IPS DF 19.7 (cell line): ENCODE results near the gene REC8.

Experiments used
- DNase-seq: peaks from one replicate; pipeline ENCODE4 v3.0.0-alpha.2; 2013; ENCODE audit warnings: low read depth, low spot score

REC8 gene

DNA sequence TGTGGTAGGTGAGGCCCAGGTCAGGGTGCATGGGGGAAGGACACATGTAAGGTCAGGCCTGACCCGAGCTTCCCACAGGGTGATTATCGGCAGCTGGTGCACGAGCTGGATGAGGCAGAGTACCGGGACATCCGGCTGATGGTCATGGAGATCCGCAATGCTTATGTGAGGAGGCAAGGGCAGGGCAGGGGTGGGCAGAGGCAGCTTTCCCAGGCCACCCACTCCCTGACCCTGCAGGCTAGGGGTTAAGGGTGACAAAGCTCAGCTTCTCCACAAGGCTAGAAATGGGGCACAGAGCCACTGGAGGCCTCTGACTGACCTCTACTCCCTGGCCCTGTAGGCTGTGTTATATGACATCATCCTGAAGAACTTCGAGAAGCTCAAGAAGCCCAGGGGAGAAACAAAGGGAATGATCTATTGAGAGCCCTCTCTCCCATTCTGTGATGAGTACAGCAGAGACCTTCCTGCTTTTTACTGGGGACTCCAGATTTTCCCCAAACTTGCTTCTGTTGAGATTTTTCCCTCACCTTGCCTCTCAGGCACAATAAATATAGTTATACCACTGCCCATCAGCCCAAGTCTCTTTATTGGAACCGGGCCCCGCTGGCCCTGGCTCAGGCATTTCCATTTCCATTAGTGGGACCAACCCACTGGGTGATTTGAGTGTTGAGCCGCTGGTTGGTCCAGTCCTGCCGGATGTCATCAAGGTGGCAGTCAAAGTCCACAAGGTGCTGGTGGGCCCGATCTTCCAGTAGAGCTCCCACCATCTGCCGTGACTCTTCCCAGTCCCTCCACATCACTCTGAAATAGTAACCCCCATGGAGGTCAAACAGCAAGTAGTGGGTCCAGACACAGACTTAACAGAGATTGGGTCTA is 33.2 kb upstream of the REC8 start:
- no peak for DNase-seq

DNA sequence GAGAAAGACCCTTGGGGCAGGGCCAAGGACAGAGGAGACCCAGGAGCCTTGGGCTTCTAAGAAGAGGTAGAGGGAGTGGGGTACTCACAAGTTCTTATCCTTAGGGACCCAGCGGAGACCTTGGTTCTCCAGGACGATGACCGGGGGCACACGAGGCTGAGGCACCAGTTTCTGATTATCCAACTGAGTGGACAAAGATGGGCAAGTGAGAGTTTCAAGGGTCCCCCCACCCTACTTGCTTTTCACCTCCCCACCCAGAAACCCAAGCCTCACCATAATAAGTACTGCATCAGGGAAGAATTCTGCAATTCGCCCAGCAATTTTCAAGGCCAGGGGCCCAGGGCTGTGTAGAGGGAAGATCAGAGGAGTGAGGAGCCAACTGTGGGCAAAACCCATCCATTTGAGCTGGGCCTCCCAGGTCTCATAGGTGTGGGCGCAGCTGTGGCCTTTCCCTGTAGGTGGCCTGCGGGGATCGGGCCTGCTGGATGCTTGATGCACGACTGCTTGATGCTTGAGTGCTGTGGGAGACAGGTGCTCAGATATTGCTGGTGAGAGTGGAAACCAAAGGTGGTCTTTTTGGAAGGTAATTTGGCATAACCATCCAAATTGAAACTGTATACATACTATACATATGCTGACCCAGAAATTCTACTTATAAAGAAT is 32.5 kb upstream of the REC8 start:
- DNase-seq = no peak

DNA sequence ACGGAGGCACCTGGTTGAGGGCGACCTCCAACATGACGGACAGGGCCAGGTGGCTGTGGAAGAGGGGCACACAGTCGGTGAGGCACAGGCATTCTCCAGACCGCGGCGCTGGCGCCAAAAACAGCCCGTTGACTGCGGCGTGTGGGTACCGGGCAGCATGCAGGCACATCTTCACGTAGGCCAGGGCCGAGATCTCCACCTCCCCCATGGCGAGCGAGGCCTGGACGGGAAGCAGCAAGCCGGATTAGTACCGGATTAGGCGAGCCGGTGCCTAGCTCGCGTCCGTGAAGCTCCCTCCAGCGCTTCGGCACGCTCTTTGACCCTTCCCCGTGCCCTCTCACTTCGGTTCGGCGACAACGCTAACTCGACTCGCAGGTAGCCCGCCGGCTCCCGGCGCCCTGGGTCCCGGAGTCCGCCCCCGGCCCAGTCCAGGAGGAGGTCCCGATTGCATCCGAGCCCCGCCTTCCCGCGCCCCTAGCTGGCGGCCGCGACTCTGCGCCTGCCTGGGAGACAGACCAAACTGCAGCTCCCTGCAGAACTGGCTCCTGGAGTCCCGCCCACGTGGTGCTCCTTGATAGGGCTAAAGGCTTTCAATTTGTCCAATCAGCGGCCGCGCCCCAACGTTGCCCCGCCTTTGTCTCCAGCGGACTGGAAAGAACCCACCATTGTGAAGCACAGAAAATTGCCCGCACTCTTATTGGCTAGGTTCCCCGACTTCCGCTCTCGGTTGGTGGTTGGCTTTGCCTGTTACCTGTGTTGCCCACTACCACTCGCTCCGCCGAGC is 30.6 kb upstream of the REC8 start, which contains the start of gene EMC9:
EMC9 (minus strand) TSS at position 495 of the 784 bp plus-strand sequence; CDS start at position 208, 287 bp downstream.
- peak; percentile 98 for DNase-seq

GRCh38 chr14:24143511-24143910 is 28.4 kb upstream of the REC8 start:
- no peak for DNase-seq

DNA sequence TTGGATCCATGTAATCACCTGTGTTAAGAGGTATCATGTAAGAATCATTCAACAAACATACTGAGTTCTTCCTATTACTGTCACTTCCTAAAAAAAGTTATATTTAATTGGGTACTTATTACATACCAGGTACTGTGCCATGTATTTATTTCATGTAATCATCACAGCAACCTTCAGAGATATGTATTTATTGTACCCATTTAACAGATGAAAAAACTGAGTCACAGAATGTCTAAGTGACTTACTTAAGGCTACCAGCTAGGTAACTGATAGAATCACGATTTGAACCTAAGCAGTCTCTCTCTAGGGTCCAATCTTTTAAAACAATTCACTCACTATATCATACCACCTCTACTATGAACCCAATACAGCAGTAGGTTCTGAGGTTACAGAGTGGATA is 27.4 kb upstream of the REC8 start:
- DNase-seq = no peak

- DNase-seq = no peak
These were observed 26.7 kb upstream of the REC8 start for GRCh38 chr14:24145219-24145618.

DNA sequence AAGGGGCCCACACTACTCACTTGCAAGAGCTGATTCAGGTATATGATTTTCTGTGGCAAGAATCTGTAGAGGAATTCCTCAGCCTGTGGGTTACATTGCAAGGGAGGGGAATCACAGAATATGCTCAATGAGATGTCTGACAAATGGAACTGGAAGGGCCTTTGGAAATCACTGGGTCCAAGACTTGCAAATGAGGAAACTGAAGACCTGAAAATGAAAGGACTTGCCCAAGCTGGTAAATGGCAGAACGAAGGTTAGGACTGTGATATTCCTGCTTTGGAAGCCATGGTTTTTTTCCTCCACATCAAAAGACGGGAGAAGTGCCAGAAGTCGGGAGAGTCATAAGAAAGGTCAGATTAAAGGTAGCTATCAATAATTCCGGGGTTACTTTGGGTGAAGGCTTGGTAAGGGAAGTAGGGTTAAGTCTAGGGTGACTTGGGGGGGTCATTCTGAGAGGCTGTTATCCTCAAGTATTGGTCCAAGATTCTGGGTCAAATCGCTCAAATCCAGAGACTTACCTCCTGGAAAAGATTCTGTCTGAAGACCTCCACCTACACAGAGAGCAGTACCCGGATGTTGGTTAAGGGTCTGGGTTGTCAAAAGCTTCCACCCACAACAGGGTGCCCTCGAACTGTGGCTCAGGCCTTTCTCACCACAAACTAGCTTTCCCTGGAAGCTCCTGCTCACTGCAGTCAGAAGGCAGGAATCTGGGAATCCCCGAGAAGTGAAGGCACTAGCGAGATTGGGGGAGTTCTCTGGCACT is 26.0 kb upstream of the REC8 start:
- DNase-seq = no peak

GRCh38 chr14:24146453-24146977 is 25.4 kb upstream of the REC8 start, which contains the start of gene PSME2:
TSS of gene PSME2 (minus strand) at chr14:24146610. CDS start at chr14:24146581, 29 bp downstream.
- DNase-seq = peak; percentile 88

GRCh38 chr14:24146978-24147760 is 24.7 kb upstream of the REC8 start, which contains the start of gene RNF31:
TSS of gene RNF31 (plus strand) at chr14:24147498. CDS start at chr14:24147699, 201 bp downstream.
- DNase-seq = peak; percentile 89

GRCh38 chr14:24147761-24148428 is 24.0 kb upstream of the REC8 start:
- DNase-seq = no peak

DNA sequence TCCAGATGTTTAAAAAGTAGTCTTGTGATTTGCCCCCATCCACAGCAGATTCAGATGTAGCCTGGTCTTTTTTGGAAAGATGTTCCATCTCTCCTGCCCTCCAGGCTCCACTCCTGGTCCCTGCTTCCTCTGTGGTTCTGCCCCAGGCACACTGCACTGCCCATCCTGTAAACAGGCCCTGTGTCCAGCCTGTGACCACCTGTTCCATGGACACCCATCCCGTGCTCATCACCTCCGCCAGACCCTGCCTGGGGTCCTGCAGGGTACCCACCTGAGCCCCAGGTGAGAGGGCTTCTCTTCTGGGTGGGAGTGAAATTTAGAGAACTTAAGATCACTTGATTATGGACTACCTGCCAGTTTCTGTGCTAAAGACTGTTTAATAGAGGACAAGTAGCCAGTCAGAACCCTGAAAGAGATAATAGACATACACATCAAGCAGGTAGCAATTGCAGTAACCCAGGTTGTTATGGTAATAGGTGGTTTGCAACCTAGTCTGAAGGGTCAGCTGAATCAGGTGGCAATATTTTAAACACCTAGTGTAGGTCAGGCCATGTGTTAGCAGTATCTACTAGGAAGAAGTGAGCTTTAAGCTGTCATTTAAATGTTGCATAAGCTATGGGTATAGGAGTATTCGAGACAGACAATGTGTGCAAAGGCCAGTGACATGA is 22.4 kb upstream of the REC8 start:
- DNase-seq = no peak

DNA sequence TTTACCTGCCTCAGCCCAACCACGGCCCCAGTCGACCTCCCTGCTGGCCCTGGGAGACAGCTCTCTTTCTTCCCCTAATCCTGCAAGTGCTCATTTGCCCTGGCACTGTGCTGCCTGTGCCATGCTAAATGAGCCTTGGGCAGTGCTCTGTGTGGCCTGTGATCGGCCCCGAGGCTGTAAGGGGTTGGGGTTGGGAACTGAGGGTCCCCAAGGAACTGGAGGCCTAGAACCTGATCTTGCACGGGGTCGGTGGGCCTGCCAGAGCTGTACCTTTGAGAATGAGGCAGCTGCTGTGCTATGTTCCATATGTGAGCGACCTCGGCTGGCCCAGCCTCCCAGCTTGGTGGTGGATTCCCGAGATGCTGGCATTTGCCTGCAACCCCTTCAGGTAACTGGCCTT is 21.8 kb upstream of the REC8 start:
- DNase-seq = no peak

DNA sequence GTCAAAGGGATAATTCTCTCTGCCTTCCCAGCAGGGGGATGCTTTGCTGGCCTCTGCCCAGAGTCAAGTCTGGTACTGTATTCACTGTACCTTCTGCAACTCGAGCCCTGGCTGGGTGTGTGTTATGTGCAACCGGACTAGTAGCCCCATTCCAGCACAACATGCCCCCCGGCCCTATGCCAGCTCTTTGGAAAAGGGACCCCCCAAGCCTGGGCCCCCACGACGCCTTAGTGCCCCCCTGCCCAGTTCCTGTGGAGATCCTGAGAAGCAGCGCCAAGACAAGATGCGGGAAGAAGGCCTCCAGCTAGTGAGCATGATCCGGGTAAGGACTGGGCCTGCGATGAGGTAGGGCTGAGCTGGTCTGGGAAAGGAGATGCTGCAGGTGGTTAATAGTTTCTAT is 21.3 kb upstream of the REC8 start:
- DNase-seq = no peak

DNA sequence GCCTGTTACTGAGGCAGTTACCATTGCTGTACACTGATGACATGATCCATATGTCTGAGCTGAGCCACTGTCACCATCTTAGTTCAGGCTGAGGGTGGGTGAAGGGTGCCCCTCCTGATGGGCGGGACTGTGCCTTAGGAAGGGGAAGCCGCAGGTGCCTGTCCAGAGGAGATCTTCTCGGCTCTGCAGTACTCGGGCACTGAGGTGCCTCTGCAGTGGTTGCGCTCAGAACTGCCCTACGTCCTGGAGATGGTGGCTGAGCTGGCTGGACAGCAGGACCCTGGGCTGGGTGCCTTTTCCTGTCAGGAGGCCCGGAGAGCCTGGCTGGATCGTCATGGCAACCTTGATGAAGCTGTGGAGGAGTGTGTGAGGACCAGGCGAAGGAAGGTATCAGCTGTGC is 20.9 kb upstream of the REC8 start:
- no peak for DNase-seq

DNA sequence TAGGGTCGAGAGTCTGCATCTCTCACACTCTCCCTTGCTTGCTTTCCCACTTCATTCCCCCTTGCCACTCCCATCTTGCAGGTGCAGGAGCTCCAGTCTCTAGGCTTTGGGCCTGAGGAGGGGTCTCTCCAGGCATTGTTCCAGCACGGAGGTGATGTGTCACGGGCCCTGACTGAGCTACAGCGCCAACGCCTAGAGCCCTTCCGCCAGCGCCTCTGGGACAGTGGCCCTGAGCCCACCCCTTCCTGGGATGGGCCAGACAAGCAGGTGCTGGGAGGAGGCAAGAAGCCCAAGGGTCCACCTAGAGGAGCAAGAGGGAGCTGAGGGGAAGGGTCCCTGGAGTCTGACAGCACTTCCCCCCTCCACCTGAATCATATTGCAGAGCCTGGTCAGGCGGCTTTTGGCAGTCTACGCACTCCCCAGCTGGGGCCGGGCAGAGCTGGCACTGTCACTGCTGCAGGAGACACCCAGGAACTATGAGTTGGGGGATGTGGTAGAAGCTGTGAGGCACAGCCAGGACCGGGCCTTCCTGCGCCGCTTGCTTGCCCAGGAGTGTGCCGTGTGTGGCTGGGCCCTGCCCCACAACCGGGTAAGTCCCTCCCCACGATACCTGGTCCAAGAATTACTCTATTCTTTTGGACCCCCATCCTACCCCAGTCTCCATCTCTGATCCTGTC is 20.3 kb upstream of the REC8 start:
- no peak for DNase-seq

- no peak for DNase-seq
These were observed 16.8 kb upstream of the REC8 start for GRCh38 chr14:24155100-24155499.

DNA sequence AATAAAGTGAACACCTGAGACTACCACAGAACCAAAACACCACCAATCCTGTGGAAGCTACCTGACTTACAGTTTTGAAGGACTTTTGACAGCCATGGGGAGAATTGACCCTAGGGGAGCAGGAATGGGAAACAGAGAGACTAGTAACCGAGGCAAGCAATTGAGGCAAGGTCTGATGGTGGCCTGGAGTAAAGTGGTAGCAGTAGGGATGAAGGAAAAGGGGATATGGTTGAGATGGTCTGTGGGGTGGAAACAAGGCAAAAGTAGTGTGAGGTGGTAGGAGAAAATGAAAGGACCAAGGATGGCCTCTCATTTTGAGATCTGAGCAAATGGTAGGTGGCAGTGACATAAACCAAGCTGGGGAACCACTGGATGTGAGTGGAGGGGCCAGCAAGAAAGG is 15.0 kb upstream of the REC8 start:
- DNase-seq = no peak

DNA sequence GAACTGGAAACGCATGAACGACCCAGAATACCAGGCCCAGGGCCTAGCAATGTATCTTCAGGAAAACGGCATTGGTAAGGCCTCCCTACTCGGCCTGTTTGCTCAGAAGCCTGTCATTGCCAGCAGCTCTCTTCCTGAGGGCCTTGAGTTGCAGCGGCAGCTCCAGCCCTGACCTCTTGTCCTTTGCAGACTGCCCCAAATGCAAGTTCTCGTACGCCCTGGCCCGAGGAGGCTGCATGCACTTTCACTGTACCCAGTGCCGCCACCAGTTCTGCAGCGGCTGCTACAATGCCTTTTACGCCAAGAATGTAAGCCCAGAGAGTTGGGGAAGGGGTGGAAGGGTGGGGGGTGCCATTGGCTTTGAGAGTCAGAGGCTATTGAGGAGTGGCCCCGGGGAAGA is 14.5 kb upstream of the REC8 start:
- DNase-seq = no peak
